ENCODE measurements around the gene CCDC90B. TPM values are rescaled to one million over a fixed set of nuclear protein-coding genes. Genes with fewer than 3 reads are reported as not detected.

Gene CCDC90B
- total RNA-seq, 2 donors from 2014 or later, result 20.9 to 24.0 TPM

- DNase-seq (ENCODE audit: low spot score), result no peak
- Histone ChIP-seq H3K9me3 (no peaks in the 10 kb centered on the region), H3K4me3 (no peak overlapping the region), H3K36me3 (no peaks in the 10 kb centered on the region), H3K27me3 (no peaks in the 10 kb centered on the region), H3K27ac (no peak overlapping the region), H3K4me1 (no peaks in the 10 kb centered on the region)
- peak in 1 of 2 donors; percentile 36 for TF ChIP-seq CTCF (IDR thresholded peaks at IDR 0.05)
Observed at GRCh38 chr11:83219095-83219494, 67.1 kb downstream of the CCDC90B start.

Other genes starting within 250 kb of the CCDC90B start
- 10 to 100 TPM; 12.1 to 19.0 TPM for gene RAB30, start 214.5 kb downstream of the CCDC90B start, total RNA-seq
- 10 to 100 TPM; 26.9 to 30.5 TPM for gene PCF11, start 129.2 kb downstream of the CCDC90B start, total RNA-seq
- 1 to 10 TPM; 7.7 to 8.0 TPM for gene ANKRD42, start 92.7 kb downstream of the CCDC90B start, total RNA-seq

All from right atrium auricular region (tissue), 2 donors.